T-helper 2 cell (primary cell): ENCODE results near the gene SULT1A2.
A peak's percentile ranks its signal among the peaks of the same experiment; 100 is the strongest.
"Not testable (repeated sequence)": the region's sequence is repeated elsewhere in the genome, so short reads cannot be mapped to it uniquely, and the experiment has no call there.

Experiments
- DNase-seq, 5 experiments: peaks; one replicate each; pipeline versions ENCODE4 v3.0.0 to v3.0.0-alpha.2; 2012 to 2022
- total RNA-seq, 2 donors: gene quantifications; one replicate each; lab custom pipeline; 2026; lab: John Stamatoyannopoulos, UW

Gene SULT1A2
- 0.13 to 0.31 reads per million in 2 donors for total RNA-seq

DNA sequence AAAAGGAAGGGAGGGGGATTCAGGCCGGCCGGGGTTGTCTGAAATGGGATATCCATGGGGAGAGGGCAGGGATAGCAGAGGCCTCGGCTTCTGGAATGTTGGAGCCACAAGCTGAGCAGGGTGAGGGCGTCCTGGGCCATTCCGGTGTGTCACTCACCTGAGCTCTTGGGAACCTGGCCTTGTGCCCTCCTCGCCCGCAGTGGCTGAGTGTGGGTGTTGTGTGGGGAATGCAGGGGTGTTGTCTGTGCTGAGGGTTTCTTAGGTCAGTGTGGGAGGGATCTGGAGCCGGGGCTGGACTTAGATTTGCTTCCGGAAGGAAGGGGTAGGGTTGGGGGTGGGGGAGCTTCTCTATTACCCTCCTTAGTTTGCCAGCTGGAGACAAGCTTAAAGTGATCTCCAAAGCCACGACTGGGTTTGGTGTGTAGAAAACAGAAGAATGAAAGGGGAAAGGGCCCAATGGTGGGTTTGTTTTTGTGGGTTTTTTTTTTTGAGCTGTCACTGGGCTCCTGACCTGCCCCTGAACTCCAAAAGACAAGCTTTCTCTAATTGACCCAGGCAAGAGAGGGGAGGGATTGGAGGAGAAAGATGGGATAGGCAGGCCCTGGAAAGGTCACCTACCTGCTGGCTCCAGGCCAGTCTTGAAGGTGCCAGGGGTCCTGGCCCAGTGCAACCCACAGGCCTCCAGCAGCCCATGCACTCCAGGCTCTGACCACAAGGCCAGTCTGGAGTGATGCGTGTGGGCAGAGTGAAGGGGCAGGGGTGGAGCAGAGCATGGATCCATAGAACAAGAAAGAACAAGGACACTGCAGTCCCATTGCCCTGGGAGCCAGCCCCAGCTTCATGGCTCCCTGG lies at the start of gene SULT1A2:
Gene SULT1A2 (minus strand): TSS at position 211 of the 852 bp plus-strand sequence. CDS start 1,120 bp downstream, outside the sequence.
- no peak for DNase-seq

DNA sequence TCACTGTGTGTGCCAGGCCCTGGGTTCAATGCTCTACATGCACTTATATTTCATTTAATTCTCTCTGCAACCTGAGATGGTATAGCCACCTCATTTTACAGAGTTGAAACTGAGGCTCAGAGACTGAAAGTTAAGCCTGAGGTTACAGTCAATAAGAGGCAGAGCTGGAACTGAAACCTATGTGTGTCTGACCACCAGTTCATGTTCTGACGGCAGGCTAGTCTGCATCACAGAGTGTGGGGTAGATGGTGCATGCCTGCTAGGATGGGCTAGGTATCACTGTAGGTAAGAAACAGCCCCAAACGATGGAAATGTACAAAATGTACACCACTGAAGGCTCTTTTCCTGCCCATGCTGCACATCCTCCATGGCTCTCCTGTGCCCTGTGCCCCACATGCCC lies 43.1 kb upstream of the SULT1A2 start:
- DNase-seq = peak in 1 of 5 experiments; percentile 55

DNA sequence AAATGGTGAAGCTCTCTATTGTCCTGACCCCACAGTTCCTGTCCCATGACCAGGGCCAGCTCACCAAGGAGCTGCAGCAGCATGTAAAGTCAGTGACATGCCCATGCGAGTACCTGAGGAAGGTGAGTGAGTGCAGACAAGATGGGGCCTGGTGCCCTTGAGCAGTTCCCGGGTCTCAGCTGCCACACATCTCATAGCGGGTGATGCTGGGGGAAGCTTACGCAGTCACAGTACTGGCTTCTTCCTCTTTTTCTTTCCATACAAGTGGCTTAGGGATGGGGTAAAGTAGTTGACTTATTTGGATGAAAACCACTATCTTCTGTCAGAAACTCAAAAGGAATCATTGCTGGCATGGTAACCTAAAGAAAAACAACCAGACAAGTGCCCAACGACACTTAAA lies 41.5 kb upstream of the SULT1A2 start:
- not testable (repeated sequence) for DNase-seq

DNA sequence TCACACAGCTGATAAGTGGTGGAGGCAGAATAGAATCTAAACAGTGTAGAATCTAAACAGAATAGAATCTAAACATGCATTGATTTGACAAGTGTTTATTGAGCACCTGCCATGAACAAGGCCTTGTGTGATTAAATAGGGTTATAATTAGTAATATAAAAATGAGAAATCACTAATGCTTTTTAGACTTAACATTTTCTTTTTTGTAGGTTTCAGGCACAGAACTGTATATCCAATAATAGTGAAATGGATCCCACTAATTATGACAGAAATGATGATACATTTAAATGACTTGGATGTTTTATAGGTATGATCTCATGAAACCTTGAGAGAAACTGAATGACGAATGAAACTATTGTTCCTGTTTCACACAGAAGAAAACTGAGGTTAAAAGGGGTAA lies 40.9 kb upstream of the SULT1A2 start, which contains the start of gene NPIPB8:
Gene NPIPB8 (plus strand): TSS at position 301 of the 400 bp plus-strand sequence. CDS start 296 bp downstream, outside the sequence.
- DNase-seq = not testable (repeated sequence)

DNA sequence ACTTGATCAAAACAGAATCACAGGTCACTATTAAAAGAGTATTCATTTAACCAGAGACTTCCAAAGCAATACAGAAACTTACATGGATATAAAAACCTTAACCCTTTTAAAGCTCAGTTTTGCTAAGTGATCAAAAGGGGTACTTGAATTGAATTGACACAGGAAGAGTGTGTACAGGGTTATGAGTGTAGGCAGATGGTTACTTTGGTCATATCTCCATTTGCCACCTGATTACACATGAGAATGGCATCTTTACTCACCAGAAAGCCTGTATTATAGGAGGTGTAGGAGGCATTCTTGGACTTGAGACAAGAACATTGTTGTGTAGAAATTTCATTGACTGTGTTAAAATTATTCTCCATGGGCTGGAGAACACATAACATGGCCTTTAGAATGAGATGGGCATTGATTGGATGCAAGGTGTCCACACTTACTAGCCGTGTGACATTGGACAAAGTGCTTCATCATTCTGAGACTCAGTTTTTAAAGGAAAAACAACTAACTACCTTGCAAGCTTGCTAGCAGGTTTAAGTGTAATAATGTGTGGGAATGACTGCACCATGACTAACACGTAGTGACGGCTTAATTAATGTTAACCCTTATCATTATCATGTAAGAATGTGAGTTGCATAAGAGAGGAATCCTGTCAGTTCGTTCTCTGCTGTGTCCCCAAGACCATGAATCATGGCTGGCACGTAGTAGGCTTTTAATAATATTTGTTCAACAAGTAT lies 39.4 kb upstream of the SULT1A2 start:
- not testable (repeated sequence) for DNase-seq

DNA sequence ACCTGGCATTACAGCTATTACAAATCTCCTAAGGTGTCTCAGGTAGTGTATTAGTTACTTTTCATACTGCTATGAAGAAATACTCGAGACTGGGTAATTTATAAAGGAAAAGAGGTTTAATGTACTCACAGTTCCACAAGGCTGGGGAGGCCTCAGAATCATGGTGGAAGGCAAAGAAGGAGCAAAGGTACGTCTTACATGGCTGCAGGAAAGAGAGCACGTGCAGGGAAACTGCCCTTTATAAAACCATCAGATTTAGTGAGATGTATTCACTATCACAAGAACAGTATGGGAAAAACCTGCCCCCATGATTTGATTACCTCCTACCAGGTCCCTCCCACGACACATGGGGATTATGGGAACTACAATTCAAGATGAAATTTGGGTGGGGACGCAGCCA lies 34.1 kb upstream of the SULT1A2 start:
- DNase-seq = not testable (repeated sequence)

DNA sequence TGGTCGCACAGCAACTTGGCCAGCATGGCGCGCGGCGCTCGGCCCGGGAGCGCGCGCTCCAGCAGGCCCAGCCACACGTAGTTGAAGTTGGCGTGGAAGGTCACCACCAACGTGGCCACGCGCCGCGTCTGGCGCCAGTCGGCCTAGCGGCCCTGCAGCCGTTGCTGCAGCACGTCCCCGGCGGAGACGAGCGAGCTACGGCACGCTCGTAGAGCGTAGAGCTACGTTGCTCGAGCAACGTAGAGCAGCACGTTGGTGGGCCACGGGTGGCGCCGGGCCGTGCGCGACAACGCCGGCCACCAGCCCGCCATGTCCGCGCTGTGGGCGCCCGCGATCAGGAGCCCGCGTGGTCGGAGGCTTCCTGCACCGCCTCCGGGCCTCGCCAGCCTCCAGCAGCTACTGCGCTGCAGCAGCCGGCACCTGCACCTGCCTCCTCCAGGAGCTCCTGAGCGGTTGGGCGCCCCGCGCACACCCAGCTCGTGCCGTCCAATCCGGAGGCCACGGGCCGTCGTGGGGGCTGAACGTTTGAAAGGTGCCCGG lies 26.4 kb upstream of the SULT1A2 start:
- DNase-seq = peak in 4 of 5 experiments; percentile 45 to 65 (median 54)

DNA sequence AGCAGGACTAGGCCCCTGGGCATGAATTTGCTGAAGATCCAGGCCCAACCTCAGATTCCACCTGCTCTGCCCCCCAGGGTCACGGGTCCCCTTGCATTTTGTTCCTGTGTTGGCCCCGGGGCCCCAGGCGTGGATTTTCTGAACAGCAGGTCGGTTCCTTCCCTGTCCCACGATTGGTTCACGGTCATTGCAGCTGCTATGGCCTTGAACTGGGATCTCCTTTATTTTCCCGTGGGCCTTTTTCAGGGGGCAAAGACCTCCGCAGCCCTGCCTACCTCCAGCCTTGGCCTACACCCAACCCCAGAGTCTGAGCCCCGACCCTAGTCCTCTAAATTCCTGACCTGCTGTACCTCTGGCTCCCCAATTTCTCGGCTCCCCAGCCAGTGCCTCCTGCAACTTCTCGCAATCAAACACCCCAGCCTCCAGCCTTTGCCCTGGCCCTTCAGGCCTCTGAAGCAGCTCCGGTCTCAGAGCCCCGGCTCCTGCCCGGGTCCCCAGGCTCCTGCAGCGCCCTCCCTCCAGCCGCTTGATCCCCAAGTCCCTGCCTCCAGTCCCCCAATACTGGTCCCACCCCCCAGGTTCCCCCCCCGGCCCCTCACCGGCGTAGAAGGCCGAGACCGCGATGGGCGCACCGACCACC lies 25.8 kb upstream of the SULT1A2 start:
- not testable (repeated sequence) for DNase-seq

DNA sequence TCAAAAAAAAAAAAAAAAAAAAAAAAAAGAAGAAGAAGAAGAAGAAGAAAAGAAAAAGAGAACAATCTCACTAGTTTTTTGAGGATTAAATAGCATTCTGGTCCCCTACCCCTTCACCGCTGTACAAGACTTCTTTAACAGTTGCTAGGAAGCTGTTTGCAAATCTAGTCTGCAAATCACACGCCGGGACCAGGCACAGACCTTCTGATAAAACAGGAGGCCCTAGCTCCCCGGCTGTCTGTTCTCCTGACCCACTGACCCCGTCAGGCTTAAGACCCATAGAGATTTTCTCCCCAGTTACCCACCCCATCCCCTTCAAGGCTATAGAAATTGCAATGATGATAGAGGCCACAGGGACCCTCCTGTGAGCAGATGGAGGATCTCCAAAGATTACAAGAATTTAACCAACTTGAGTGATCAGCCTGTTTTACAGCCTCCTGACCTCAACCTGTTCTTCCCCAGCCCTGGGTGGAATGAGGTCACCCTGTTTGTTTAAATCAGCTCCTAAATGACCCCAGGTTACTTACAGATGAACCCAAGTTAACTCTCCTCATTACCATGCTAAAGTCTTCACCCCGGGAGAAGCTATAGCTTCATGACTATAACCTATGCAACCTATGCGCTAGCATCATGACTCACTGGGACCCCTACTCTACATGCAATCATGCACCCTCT lies 24.8 kb upstream of the SULT1A2 start:
- DNase-seq = no peak

DNA sequence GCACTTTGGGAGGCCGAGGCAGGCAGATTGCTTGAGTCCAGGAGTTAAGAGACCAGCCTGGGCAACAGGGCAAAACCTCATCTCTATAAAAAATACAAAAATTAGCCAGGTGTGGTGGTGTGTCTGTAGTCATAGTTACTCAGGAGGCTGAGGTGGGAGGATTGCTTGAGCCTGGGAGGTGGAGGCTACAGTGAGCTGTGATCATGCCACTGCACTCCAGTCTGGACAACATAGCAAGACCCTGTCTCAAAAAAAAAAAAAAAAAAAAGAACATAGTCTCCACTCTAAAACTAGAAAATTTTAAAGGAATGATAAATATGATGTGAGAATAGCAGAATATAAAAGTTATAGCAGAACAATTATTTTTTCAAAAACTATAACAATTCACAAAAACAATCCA lies 23.5 kb upstream of the SULT1A2 start:
- DNase-seq = not testable (repeated sequence)

DNA sequence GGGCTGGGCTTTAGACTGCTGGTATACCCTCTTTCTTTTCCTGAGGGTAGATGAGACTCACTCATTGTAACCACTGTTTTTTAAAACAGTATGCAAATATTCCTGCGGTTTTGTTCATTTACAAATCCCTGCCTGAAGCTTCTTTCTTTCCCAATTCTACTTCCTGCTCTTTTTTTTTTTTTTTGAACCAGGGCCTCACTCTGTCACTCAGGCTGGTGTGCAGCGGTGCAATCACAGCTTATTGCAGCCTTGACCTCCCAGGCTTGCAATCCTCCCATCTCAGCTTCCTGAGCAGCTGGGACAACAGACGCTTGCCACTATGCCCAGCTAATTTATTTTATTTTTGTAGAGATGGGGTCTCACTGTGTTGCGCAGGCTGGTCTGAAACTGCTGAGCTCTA lies 21.0 kb upstream of the SULT1A2 start:
- DNase-seq = no peak

DNA sequence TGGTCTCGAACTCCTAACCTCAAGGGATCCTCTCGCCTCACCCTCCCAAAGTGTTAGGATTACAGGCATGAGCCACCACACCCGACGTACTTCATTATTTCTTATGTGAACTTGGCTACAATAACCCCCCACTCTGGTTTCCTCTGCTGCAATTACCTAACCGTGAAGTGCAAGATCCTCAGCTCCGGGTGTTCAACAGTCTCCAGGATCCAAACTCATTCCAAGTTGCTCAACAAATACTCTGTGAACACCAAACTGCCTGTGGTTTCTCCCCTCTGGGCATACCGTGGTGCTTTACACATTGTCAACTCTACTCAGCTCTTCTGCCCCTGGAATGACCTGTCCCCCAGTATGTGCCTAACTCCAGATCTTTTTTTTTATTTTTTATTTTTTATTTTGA lies 19.8 kb upstream of the SULT1A2 start:
- DNase-seq = no peak

DNA sequence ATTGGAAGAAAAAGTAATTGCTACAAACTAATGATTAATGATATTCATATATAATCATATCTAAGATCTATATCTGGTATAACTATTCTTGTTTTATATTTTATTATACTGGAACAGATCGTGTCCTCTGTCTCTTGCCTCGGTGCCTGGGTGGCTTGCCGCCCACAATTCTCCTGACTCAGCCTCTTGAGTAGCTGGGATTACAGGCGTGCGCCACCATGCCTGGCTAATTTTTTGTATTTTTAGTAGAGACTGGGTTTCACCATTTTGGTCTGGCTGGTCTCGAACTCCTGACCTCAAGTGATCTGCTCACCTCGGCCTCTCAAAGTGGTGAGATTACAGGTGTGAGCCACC lies 19.4 kb upstream of the SULT1A2 start:
- not testable (repeated sequence) for DNase-seq

DNA sequence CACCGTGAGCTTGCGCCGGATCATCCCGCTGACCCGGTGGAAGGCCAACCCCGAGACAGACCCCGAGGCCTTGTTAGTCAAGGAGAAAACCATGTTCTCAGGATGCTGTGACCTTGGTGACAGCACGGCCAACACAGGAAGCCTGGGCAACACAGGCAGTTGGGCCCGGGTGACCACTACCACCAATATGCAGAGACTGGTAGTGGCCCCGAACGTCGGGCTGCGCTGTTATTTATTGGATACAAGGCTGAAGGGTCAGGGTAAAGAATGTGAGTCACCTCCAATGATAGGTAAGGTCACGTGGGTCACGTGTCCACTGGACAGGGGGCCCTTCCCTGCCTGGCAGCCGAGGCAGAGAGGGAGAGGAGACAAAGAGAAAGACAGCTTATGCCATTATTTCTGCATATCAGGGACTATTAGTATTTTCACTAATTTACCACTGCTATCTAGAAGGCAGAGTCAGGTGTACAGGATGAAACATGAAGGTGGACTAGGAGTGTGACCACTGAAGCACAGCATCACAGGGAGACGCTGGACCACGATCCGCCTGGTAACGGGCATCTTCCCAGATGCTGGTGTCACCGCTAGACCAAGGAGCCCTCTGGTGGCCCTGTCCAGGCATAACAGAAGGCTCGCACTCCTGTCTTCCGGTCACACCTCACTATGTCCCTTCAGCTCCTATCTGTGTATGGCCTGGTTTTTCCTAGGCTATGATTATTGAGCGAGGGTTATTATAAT lies 18.8 kb upstream of the SULT1A2 start:
- not testable (repeated sequence) for DNase-seq

DNA sequence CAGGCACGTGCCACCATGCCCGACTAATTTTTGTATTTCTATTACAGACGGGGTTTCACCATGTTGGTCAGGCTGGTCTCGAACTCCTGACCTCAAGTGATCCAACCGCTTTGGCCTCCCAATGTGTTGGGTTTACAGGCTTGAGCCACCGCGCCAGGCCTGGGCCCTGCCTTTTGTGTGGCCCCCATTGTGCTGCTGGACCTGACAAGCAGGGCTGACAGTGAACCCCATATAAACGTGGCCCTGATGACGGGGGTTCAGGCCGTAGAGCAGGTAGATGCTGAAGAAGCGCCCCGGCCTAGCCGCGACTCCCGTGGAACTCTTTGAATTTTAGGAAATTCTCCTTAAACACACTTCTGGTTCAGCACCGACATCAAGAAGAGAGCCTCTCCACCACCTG lies 17.7 kb upstream of the SULT1A2 start:
- DNase-seq = not testable (repeated sequence)

DNA sequence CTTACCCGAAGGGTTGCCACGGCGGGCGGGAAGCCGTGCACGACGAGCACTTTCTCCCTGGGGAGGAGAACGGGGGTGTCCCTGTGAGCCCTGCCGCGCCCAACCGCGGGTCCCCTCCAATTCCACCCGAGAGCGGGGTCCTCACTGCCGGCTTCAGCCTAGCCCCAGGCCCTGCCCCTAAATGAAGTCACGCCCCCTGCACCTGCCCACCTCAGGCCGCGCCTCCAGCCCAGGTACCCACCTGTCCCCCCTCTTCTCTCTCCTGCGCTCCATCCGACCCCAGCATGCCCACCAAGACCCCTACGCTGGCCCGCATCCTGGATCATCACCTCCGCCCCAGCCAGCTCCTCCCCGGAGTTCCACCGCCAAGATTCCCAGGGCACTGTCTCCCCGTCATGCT lies 17.1 kb upstream of the SULT1A2 start:
- DNase-seq = not testable (repeated sequence)

DNA sequence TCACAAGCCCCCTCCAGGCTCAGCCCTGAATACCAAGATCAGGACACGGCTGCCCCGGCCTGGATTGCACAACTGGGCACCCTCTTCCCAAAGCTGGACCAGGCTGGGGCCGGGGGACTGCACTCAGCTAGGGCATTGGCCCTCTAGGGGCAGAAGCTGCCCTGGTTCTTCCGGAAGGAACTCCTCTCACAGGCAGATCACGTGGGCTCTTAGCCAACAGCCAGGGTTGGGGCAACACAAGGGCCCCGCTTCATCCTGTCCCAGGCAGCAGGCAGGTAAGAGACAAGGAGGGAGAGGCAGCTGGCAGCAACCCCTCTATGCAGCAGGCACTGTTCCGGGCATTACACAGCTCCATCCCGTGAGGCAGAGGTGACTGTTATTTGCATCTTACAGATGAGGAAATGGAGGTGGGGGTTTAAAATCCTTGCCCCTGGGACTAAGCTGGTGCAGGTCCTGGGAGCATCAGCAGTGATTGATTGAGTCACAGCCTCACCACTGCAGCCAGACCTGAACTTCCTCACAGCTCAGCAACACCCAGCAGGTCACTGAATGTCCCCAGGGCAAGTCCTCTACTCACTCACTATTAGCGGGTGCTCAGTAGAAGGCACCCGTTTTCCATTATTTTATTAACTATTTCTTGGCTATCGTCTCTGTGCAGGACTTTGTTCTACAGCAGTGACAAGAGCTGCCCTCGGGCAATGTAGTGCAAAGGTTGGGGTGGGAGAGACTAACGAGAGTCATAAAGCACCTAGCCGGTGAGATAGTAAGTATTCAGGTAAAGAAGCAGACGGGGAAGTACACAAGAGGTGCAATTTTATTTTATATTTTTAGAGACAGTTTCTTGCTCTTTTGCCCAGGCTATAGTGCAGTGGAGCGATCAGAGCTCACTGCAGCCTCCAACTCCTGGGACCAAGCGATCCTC lies 15.8 kb upstream of the SULT1A2 start:
- DNase-seq = not testable (repeated sequence)

DNA sequence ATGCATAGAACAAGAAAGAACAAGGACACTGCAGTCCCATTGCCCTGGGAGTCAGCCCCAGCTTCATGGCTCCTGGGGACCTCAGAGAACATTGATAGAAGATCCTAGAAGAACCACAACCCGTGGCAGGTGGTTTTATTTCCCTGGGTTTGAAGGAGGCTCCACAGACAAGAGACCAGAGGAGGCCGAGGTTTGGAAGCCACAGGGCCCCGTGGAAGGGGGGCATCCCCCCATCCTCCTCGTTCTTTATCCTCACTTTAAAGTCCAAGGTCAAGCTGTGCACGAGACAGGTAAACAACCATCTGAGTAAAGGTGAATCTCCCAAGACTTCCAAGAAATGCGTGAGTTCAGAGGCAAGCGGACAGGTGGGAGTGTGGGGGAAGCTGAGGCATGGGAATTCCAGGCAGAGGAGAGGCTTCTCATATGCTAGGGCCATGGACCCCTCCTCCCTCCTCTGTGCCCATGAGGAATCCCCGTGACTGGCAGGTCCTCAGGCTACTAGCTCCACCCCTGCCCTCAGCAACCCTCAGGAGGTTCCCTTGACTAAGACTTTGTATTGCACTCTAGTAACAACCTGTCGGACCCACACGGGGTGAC lies 13.8 kb upstream of the SULT1A2 start:
- no peak for DNase-seq

DNA sequence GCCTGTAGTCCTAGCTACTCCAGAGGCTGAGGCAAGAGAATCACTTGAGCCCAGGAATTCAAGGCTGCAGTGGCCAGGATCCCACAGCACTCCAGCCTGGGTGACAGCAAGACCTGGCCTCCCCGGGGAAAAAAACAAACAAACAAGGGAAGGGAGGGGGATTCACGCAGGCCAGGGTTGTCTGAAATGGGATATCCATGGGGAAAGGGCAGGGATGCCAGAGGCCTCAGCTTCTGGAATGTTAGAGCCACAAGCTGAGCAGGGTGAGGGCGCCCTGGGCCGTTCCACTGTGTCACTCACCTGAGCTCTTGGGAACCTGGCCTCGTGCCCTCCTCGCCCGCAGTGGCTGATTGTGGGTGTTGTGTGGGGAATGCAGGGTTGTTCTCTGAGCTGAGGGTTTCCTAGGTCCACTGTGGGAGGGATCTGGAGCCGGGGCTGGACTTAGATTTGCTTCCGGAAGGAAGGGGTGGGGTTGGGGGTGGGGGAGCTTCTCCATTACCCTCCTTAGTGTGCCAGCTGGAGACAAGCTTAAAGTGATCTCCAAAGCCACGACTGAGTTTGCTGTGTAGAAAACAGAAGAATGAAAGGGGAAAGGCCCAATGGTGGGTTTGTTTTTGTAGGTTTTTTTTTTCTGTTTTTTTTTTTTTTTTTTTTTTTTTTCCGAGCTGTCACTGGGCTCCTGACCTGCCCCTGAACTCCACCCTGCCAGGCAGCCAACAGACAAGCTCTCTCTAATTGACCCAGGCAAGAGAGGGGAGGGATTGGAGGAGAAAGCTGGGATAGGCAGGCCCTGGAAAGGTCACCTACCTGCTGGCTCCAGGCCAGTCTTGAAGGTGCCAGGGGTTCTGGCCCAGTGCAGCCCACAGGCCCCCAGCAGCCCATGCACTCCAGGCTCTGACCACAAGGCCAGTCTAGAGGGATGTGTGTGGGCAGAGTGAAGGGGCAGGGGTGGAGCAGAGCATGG lies 13.1 kb upstream of the SULT1A2 start, which contains the start of gene SULT1A1:
Gene SULT1A1 (minus strand): TSS at position 414 of the 964 bp plus-strand sequence. CDS start 1,189 bp downstream, outside the sequence.
- DNase-seq = no peak
